Stimulated activated CD8-positive, alpha-beta memory T cell treated with anti-CD3 and anti-CD28 coated beads, Interleukin-7, amount 100 ng/mL, for 48 hours (primary cell): Measurements from ENCODE around the gene PTPRK.

Experiments
- DNase-seq, 2 donors: peaks; one replicate each; pipeline ENCODE4 v3.0.0-alpha.2; 2020; ENCODE audit warnings: low read depth in 1 of 2; ENCODE audit errors: extremely low read depth in 1 of 2

PTPRK gene

GRCh38 chr6:128516514-128516898, 3.9 kb downstream of the PTPRK start:
- DNase-seq = no peak

- DNase-seq = no peak
These were observed 4.6 kb downstream of the PTPRK start for GRCh38 chr6:128515550-128516513.

DNA sequence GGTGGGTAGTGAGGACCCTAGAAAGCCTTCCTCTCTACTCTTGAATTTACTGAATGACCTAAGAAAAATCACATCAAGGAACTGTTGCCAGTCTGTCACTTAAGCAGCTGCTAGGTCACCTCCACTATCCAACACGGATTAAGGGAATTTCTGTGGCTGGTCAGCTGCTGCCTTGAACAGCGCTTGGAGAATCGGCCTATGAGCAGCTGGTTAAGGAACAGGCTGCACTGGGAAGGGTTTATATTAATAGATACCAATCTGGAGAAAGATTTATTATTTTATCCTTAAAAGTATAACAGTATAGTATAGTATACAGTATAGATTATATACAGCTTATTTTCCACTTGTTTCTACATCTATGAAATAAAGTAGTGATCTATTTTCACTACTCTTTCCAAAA, 6.5 kb downstream of the PTPRK start:
- DNase-seq = no peak

DNA sequence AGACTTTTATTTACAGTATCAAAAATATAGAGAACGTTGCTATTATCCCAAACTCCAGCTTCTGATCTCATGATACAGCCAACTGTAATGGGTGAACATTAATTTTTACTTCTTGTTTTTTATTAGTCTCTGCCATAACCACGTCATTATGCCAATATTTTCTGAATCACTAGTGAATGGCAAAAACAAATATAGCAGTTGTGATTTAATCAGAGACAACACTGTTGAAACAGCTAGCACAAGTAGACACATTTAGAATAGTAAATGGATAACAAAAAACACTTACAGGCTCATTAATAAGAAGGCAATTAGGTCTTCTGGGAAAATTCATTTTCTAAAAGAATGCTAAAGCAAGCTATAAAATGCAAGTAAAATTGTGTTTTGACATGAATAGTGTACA, 8.1 kb downstream of the PTPRK start:
- no peak for DNase-seq

DNA sequence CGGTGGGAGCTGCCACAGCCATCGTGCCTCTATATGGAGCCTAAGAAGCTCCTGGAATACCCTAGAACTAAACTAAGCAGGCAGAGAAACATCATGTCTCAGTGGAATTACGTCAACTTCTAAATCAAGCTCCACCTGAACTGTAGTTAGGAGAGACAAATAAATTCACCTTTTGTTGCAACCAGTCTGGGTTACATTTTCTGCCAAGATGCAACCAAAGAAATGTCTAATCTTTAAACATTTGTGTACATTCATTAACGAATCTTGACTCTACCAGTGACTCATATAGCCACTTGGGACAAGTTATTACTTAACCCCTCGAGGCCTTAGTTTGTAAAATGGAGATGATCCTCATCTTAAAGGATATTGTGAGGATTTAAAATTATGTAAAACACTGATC, 8.9 kb downstream of the PTPRK start:
- no peak for DNase-seq

DNA sequence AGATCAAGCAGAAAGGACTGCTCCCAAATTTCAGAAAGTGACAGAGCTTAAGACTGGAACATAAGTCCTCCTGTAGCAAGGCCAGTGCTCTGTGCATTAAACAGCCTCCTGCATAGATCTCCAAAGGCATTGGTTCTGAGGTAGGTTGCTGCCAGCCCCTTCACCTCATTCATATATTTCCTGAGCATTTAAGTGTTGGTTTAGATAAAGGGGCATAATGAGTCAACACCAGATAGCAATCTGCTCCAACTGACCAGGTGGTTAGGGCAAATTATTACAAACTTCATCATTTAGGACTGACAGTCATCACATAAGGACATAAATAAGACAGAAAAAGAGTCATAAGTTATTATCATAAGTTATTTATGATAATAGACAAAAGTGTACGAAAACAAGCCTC, 10.7 kb downstream of the PTPRK start:
- no peak for DNase-seq

GRCh38 chr6:128508588-128509296, 11.7 kb downstream of the PTPRK start:
- no peak for DNase-seq

GRCh38 chr6:128507337-128508310, 12.8 kb downstream of the PTPRK start:
- DNase-seq = no peak

- no peak for DNase-seq
These were observed 14.8 kb downstream of the PTPRK start for GRCh38 chr6:128505603-128506002.

GRCh38 chr6:128504003-128504654, 16.3 kb downstream of the PTPRK start:
- no peak for DNase-seq

GRCh38 chr6:128500749-128501600, 19.4 kb downstream of the PTPRK start:
- DNase-seq = no peak

DNA sequence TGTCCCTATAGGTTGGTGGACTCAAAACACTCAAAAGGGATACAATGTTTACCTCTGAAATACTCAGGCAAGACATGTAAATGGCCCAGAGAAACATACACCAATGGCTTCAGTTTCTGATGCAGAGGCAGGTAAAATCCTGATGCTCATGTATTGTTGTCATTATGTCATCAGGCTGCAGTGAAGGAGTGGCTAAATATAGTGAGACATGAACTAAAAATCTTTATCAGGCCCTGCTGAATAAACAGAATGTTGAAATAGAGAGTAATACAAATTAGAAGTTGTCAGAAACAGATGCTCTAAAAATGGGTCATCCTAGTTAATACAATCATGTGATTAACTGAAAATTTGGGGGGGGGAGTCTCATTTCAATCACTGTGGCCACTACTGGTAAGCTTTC, 20.4 kb downstream of the PTPRK start:
- DNase-seq = no peak

GRCh38 chr6:128499079-128499731, 21.2 kb downstream of the PTPRK start:
- no peak for DNase-seq

DNA sequence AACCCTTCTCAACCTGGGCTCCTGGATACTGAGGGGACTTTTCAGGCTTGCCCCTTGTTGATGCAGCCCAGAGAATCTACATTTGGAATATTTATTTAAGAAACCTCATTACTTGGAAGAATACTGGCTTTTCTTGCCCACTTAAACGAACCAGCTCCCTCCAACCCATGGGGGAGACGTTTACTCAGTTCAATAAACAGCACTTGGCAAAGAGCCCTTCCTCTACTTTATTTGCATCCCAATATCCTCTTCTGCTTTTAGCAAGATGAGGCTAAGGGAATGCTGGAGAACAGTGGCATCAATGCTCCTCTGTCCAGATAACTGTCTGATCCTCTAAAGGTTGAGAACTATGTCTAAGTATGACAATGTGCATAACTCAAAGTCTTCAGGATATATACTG, 22.2 kb downstream of the PTPRK start:
- DNase-seq = no peak

- no peak for DNase-seq
These were observed 24.7 kb downstream of the PTPRK start for GRCh38 chr6:128495536-128496333.

- DNase-seq = no peak
These were observed 26.0 kb downstream of the PTPRK start for GRCh38 chr6:128494440-128494839.

DNA sequence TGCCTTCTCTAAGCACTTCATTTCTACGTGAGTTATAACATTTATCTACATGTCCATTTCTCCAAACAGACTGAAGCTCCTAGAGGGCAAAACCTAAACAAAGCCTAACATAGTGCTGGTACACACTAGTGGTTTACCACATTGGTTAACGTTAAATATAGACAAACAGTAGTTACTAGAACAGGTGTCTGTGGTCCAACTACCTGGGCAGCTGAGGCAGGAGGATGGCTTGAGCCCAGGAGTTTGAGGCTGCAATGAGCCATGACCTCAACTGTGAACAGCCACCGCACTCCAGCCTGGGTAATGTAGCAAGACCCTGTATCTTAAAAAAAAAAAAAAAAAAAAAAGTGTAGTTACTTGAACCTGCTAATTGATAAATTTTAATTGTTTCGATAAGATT, 26.5 kb downstream of the PTPRK start:
- DNase-seq = no peak

DNA sequence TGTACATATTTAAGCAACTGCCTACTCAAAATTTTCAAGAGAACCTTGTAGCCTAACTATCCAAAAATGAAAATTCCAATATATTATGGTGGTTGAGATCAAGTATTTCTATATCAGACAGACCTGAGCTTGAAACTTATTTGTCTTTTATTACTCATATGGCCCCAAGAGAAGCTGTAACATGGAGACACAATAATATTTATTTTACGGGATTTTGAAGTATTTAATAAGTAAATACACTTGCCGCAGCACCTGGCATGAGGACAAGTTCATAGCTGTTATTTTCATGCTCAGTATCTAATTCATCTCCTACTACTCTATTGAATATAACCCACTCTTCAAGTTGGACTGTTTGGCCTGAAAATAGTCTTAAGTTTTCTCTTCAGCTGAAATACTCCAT, 28.0 kb downstream of the PTPRK start:
- no peak for DNase-seq
